Activated CD8-positive, alpha-beta T cell treated with anti-CD3 and anti-CD28 coated beads for 36 hours (primary cell): ENCODE results near the gene TMEM176B. TPM values are rescaled to one million over a fixed set of nuclear protein-coding genes. Genes with fewer than 3 reads are reported as not detected.

Source experiments
- ATAC-seq: fragments of 200-7000 bp; cut with Tn5 transposase; one replicate; pipeline ENCODE4 v1.10.0; 2021; ENCODE audit warnings: mild to moderate bottlenecking, moderate library complexity
- CTCF ChIA-PET: fragments of 350-600 bp; sonication (Branson Sonifier 250); formaldehyde crosslinking; loops from one replicate; lab custom pipeline; 2021; ENCODE audit warnings: antibody characterized with exemption; lab: Charles Lee
- POLR2A ChIA-PET: fragments of 350-600 bp; sonication (Branson Sonifier 250); formaldehyde crosslinking; loops from one replicate; lab custom pipeline; 2021; ENCODE audit warnings: antibody characterized with exemption; lab: Charles Lee
- DNase-seq: peaks from one replicate; pipeline ENCODE4 v3.0.0-alpha.2; 2020
- H3K27ac Mint-ChIP-seq: one replicate; pipeline ENCODE4 v1.8.0; 2021; ENCODE audit warnings: mild to moderate bottlenecking, mixed read lengths
- H3K27me3 Mint-ChIP-seq: one replicate; pipeline ENCODE4 v1.8.0; 2021; ENCODE audit warnings: mixed read lengths
- H3K36me3 Mint-ChIP-seq: one replicate; pipeline ENCODE4 v1.8.0; 2021; ENCODE audit warnings: low read depth, mixed read lengths
- H3K4me1 Mint-ChIP-seq: one replicate; pipeline ENCODE4 v1.8.0; 2021; ENCODE audit warnings: low read depth, mixed read lengths
- H3K4me3 Mint-ChIP-seq: one replicate; pipeline ENCODE4 v1.8.0; 2021; ENCODE audit warnings: mild to moderate bottlenecking, moderate library complexity, mixed read lengths
- H3K9me3 Mint-ChIP-seq: one replicate; pipeline ENCODE4 v1.8.0; 2021; ENCODE audit warnings: mixed read lengths
- intact Hi-C: fragments of 100-400 bp; cut with micrococcal nuclease; formaldehyde crosslinking; loops from one replicate; pipeline ENCODE4 v1.10.0; 2022
- total RNA-seq, 2 experiments: library from RNA; stranded (reverse); gene quantifications; one replicate each; pipeline ENCODE4 v1.2.3, GENCODE V29; 2021
- TF ChIP-seq, protein P1 (sequence below): fragments of 200-600 bp; IDR thresholded peaks from one replicate; pipeline ENCODE4 v1.8.0; 2022; ENCODE audit warnings: antibody characterized with exemption, mild to moderate bottlenecking

The TMEM176B gene
- total RNA-seq, 2 experiments from 2014 or later, result not detected

DNA sequence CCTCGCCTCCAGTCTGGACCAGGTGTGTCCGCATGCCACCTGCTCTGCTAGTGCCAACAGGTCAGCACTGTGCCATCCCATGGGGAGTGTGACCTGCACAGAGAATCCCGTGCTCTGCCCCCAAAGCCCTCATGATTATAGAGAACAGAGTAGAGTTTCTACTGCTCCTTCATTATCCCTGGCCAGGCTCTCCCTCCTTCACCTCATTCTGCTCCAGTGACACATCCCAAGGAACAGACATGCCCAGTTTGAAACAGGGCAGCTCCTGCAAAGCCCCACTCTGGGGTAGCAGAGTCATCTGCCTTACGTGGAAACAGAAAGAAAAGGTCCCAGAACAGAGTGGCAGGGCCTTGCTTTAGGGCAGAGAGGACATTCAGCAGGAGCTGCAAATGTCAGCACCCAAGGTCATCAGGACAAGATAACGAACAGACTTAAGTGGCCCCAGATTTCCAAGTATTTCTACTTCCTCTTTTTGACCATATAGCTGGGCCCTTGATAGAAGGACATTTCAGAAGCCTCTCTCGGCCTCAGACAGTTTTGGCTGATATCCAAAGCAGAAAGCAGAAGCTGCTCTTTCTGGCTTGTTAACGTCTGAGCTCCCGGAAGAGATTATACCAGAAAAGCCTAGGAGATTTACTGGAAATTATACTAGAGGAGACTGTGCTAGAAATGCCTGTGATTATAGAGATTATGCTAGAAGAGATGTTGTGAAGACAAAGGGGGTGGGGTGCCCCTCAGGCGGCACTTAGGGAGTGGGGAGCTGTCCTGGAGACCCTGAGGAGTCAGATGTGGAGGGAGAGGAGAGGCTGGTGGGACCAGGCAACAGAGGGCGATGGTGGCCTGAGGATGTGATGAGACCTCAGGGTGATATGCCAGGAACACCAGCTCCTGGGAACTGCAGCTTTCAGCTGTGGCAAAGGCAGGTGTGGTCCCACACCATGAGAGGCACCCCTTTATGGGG is 12.6 kb downstream of the TMEM176B start:
- Mint-ChIP-seq H3K36me3 (no peaks in the 10 kb centered on the region), H3K4me1 (no peaks in the 10 kb centered on the region), H3K4me3 (no peak overlapping the region), H3K9me3 (no peaks in the 10 kb centered on the region), H3K27me3 (peaks cover 7% of the 10 kb centered on the region), H3K27ac (no peak overlapping the region)
- CTCF ChIA-PET, result interaction anchor here (1.2 to 1.9 kb wide), 3 partner anchors 9 to 110 kb away, joined by 3 to 9 read pairs (median 4); no protein-coding TSS in a partner anchor
- intact Hi-C loops, result loop anchor here (10.0 kb wide), 1 partner anchor 197 kb away; no protein-coding TSS in a partner anchor
- POLR2A ChIA-PET, result interaction anchor here (0.6 kb wide), 1 partner anchor 35 kb away, joined by 3 read pairs; no protein-coding TSS in a partner anchor
- ATAC-seq, result no peak
- TF ChIP-seq, protein P1, sequence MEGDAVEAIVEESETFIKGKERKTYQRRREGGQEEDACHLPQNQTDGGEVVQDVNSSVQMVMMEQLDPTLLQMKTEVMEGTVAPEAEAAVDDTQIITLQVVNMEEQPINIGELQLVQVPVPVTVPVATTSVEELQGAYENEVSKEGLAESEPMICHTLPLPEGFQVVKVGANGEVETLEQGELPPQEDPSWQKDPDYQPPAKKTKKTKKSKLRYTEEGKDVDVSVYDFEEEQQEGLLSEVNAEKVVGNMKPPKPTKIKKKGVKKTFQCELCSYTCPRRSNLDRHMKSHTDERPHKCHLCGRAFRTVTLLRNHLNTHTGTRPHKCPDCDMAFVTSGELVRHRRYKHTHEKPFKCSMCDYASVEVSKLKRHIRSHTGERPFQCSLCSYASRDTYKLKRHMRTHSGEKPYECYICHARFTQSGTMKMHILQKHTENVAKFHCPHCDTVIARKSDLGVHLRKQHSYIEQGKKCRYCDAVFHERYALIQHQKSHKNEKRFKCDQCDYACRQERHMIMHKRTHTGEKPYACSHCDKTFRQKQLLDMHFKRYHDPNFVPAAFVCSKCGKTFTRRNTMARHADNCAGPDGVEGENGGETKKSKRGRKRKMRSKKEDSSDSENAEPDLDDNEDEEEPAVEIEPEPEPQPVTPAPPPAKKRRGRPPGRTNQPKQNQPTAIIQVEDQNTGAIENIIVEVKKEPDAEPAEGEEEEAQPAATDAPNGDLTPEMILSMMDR, result no peak
- no peak for DNase-seq

DNA sequence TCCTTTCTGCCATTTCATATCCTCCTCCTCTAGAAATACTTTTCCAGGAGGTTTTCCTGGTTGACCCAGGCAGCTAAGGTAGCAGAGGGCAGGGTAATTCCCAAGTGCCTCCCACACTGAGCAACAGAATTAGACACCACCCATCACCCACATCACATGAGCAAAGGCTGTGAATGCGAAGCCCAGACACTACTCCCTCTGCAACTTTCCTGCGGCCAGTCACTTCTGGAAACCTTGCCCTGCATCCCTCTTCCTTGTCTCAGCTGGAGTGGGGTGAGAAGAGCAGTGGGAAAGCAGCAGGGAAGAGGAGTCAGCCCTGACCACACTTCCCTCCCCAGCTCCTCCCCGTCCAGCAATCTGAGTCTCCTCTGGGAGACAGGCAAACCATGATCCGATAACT is 15.2 kb downstream of the TMEM176B start:
- H3K4me1 Mint-ChIP-seq, result no peaks in the 10 kb centered on the region
- DNase-seq (no peak), ATAC-seq (no peak)
- no peaks in the 10 kb centered on the region for H3K9me3 Mint-ChIP-seq
- peaks cover 9% of the 10 kb centered on the region for H3K27me3 Mint-ChIP-seq
- intact Hi-C loops, result loop anchor here (10.0 kb wide), 1 partner anchor 200 kb away; no protein-coding TSS in a partner anchor
- H3K36me3 Mint-ChIP-seq, result no peaks in the 10 kb centered on the region
- CTCF ChIA-PET, result interaction anchor here (2.2 kb wide), 1 partner anchor 91 kb away, joined by 8 read pairs; no protein-coding TSS in a partner anchor
- TF ChIP-seq, protein P1, result no peak
- H3K27ac Mint-ChIP-seq, result no peak overlapping the region
- H3K4me3 Mint-ChIP-seq, result no peak overlapping the region
- POLR2A ChIA-PET, result no interaction called here

DNA sequence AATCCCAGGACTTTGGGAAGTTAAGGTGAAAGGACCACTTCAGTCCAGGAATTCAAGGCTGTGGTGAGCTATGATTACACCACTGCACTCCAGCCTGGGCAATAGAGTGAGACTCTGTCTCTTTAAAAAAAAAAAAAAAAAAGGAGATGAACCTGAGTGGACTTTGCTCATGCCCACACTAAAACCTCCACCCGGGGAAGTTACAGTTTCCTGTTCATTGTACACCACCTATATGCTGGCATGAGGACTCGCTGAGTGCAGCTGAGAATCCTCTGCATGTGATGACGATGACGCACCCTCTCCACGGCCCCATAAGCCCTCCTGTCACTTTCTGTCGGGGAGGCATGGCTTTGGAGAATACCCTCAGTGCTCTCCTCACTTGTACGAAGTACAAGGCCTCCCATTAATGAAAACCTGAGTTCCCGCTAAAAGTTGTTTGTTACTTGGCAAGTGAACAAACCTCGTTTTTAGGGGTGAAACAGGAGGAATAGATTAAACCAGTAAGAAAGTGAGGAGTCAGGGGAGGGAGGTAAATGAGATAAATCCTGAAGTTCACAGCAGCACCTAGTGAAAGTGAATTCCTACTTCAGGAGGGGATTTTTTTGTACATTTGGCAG is 15.9 kb downstream of the TMEM176B start:
- TF ChIP-seq, protein P1, result no peak
- no peak overlapping the region for H3K27ac Mint-ChIP-seq
- ChIA-PET CTCF (interaction anchor here (2.2 kb wide), 1 partner anchor 91 kb away, joined by 8 read pairs; no protein-coding TSS in a partner anchor), POLR2A (no interaction called here)
- H3K4me1 Mint-ChIP-seq, result no peaks in the 10 kb centered on the region
- intact Hi-C loops, result loop anchor here (10.0 kb wide), 1 partner anchor 201 kb away; no protein-coding TSS in a partner anchor
- no peak overlapping the region for H3K4me3 Mint-ChIP-seq
- H3K27me3 Mint-ChIP-seq, result peaks cover 9% of the 10 kb centered on the region
- H3K36me3 Mint-ChIP-seq, result no peaks in the 10 kb centered on the region
- H3K9me3 Mint-ChIP-seq, result no peaks in the 10 kb centered on the region
- no peak for DNase-seq
- ATAC-seq, result no peak

DNA sequence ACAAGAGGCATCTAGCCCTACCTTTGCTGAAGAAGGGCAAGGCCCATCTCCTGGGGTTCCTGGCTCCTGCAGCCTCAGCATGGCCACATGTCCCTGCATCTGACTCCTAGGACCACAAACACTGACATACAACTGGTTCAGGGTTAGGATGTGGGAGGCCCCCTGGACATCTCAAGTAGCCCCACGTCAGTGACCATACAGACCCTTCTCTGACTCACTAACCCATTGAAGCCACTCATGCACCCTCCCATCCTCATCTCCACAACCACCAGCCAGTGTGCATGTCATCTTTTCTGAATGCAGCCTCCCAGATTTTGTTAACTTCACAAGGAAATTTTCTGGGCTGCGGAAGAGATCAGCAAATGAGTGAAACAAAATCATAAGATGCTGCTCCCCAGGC is 18.2 kb downstream of the TMEM176B start:
- no peaks in the 10 kb centered on the region for H3K9me3 Mint-ChIP-seq
- H3K4me1 Mint-ChIP-seq, result no peaks in the 10 kb centered on the region
- H3K27me3 Mint-ChIP-seq, result peaks cover 8% of the 10 kb centered on the region
- intact Hi-C loops, result loop anchor here (10.0 kb wide), 1 partner anchor 203 kb away; no protein-coding TSS in a partner anchor
- DNase-seq (no peak), ATAC-seq (no peak)
- H3K36me3 Mint-ChIP-seq, result no peaks in the 10 kb centered on the region
- TF ChIP-seq, protein P1, result no peak
- CTCF ChIA-PET, result interaction anchor here (1.2 to 2.1 kb wide), 3 partner anchors 9 to 14 kb away, joined by 3 to 4 read pairs (median 4); no protein-coding TSS in a partner anchor
- POLR2A ChIA-PET, result no interaction called here
- no peak overlapping the region for H3K4me3 Mint-ChIP-seq
- H3K27ac Mint-ChIP-seq, result no peak overlapping the region
